Mucosa of descending colon (tissue), 3 donors: ENCODE measurements around the gene MYO15A. TPM values are rescaled to one million over a fixed set of nuclear protein-coding genes. Genes with fewer than 3 reads are reported as not detected.

Experiments used
- ATAC-seq: fragments of 200-7000 bp; cut with Tn5 transposase; one replicate; pipeline ENCODE4 v1.9.1; 2020; ENCODE audit warnings: mild to moderate bottlenecking, moderate library complexity
- DNase-seq, 3 donors: peaks; one replicate each; pipeline ENCODE4 v3.0.0-alpha.2; 2020
- H3K36me3 ChIP-seq: fragments of 200-600 bp; one replicate; pipeline ENCODE4 v1.8.0; 2021; ENCODE audit warnings: low read depth, mild to moderate bottlenecking
- H3K4me1 ChIP-seq: fragments of 200-600 bp; one replicate; pipeline ENCODE4 v1.8.0; 2021; ENCODE audit warnings: low read depth, mild to moderate bottlenecking
- H3K4me3 ChIP-seq: fragments of 200-600 bp; one replicate; pipeline ENCODE4 v1.8.0; 2021; ENCODE audit warnings: mild to moderate bottlenecking
- H3K9me3 ChIP-seq: fragments of 200-600 bp; one replicate; pipeline ENCODE4 v1.8.0; 2021; ENCODE audit warnings: mild to moderate bottlenecking
- intact Hi-C, 2 donors: fragments of 100-400 bp; cut with DNase I in 1 of 2; cut with micrococcal nuclease in 1 of 2; formaldehyde crosslinking; loops; one replicate each; pipeline versions ENCODE4 v1.11.0 to v1.11.1; 2022; cut with DNase I, micrococcal nuclease
- total RNA-seq, 3 donors: library from RNA; stranded (reverse); fragmentation: NEBNext Ultra II Directional in 2 of 3; extraction: Animal tissue kit (Norgen Biotek cat#: 25700) in 2 of 3; gene quantifications; one replicate each; pipeline versions ENCODE4 v1.2.1 to v1.2.4, GENCODE V29; 2021 to 2023
- TF ChIP-seq, protein P1 (sequence below): fragments of 200-600 bp; IDR thresholded peaks from one replicate; pipeline ENCODE4 v1.8.0; 2022; ENCODE audit warnings: antibody characterized with exemption, mild to moderate bottlenecking
- donor health status: DM: no; HTN: no; CAD: no; lungs with moderate emphysema.
- donor health status: DM: no; HTN: no; CAD: no.
- donor health status: DM: no; HTN: yes; CAD: no.

The MYO15A gene
- total RNA-seq, 3 donors from 2014 or later: 0.60 to 2.0 (median 1.2) TPM

DNA sequence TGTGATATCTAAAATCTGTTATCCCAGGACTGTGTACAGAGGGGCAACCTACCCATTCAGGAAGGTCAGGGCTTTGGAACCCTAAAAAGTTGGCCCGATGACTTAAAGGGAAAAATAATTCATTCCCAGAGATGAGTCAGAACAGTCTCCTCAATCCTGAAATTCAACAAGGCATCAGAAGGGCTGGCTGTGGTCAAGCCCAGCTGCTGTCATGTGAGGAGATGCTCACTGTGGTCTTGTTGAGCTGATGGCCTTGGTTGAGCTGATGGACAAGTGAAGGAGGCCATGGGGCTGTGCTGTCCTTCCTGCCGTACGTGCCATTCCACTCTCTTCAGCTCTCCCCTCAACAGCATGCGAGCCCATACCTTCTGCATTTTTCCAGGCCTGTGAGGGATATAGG lies 41.7 kb upstream of the MYO15A start:
- no peak overlapping the region for H3K4me3 ChIP-seq
- no peaks in the 10 kb centered on the region for H3K4me1 ChIP-seq
- ATAC-seq: no peak
- H3K36me3 ChIP-seq: no peaks in the 10 kb centered on the region
- no peak for DNase-seq
- intact Hi-C loops: no loop called here
- TF ChIP-seq, protein P1, sequence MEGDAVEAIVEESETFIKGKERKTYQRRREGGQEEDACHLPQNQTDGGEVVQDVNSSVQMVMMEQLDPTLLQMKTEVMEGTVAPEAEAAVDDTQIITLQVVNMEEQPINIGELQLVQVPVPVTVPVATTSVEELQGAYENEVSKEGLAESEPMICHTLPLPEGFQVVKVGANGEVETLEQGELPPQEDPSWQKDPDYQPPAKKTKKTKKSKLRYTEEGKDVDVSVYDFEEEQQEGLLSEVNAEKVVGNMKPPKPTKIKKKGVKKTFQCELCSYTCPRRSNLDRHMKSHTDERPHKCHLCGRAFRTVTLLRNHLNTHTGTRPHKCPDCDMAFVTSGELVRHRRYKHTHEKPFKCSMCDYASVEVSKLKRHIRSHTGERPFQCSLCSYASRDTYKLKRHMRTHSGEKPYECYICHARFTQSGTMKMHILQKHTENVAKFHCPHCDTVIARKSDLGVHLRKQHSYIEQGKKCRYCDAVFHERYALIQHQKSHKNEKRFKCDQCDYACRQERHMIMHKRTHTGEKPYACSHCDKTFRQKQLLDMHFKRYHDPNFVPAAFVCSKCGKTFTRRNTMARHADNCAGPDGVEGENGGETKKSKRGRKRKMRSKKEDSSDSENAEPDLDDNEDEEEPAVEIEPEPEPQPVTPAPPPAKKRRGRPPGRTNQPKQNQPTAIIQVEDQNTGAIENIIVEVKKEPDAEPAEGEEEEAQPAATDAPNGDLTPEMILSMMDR: no peak
- no peaks in the 10 kb centered on the region for H3K9me3 ChIP-seq

- no peak overlapping the region for H3K4me3 ChIP-seq
- no peaks in the 10 kb centered on the region for H3K4me1 ChIP-seq
- TF ChIP-seq, protein P1: no peak
- no peaks in the 10 kb centered on the region for H3K36me3 ChIP-seq
- DNase-seq (no peak), ATAC-seq (no peak)
- H3K9me3 ChIP-seq: no peaks in the 10 kb centered on the region
- intact Hi-C loops: no loop called here
These were observed 39.5 kb upstream of the MYO15A start for GRCh38 chr17:18069101-18069500.

DNA sequence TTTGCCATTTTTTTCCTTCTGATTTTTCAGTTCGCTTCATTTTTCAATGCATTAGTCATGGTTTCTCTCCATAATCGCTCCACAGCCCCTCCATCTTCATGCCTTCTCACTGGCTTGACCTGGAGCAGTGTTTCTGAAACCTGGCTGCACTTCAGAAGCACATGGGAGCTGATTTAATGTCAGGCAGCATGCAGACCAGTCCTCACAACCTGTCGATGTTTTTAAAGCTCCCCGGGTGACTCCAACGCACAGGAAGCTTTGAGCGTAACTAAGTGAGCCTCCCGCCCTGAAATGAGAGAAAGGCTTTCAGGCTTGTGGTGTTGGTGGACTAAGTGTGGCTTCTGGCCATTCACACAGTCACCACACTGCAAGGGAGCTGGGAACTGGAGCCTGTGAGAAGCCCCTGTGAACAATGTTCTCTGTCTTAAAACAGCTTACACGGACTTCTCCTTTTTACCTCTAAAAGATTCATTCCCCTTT lies 37.7 kb upstream of the MYO15A start:
- H3K4me1 ChIP-seq: no peaks in the 10 kb centered on the region
- no peaks in the 10 kb centered on the region for H3K9me3 ChIP-seq
- no peaks in the 10 kb centered on the region for H3K36me3 ChIP-seq
- TF ChIP-seq, protein P1: no peak
- DNase-seq: no peak
- intact Hi-C loops: no loop called here
- ATAC-seq: no peak
- H3K4me3 ChIP-seq: no peak overlapping the region

DNA sequence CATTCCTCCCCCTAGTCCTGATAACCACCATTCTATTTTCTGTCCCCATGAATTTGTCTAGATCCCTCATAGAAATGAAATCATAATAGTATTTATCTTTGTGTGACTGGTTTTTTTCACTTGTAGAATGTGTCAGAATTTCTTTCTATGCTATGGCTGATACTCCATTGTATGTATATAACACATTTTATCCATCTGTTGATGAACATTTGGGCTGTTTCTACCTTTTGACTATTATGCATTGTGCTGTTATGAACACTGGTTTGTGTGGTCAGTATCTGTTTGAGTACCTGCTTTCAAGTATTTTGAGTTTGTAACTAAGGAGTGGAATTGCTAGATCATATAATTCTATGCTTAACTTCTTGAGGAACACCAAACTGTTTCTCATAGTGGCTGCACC lies 36.8 kb upstream of the MYO15A start:
- H3K4me3 ChIP-seq: no peak overlapping the region
- no peaks in the 10 kb centered on the region for H3K9me3 ChIP-seq
- no peaks in the 10 kb centered on the region for H3K36me3 ChIP-seq
- intact Hi-C loops: no loop called here
- TF ChIP-seq, protein P1: no peak
- no peak for DNase-seq
- no peaks in the 10 kb centered on the region for H3K4me1 ChIP-seq
- ATAC-seq: no peak

- no peaks in the 10 kb centered on the region for H3K9me3 ChIP-seq
- H3K36me3 ChIP-seq: no peaks in the 10 kb centered on the region
- ATAC-seq: no peak
- no peaks in the 10 kb centered on the region for H3K4me1 ChIP-seq
- no peak for DNase-seq
- H3K4me3 ChIP-seq: no peak overlapping the region
- intact Hi-C loops: no loop called here
- TF ChIP-seq, protein P1: no peak
These were observed 33.8 kb upstream of the MYO15A start for GRCh38 chr17:18074566-18075272.
